Embryonic facial prominence (tissue), 1 donor: ENCODE results near the gene KRT24.

ENCODE experiments used
- DNase-seq: peaks from one replicate; pipeline ENCODE4 v3.0.0-alpha.2; 2016; ENCODE audit errors: extremely low spot score

The KRT24 gene

GRCh38 chr17:40694584-40694983 is 9.0 kb downstream of the KRT24 start:
- DNase-seq, result no peak

- DNase-seq, result no peak
Observed at GRCh38 chr17:40687106-40687505, 16.4 kb downstream of the KRT24 start.

- no peak for DNase-seq
Observed at GRCh38 chr17:40686192-40686591, 17.4 kb downstream of the KRT24 start.

GRCh38 chr17:40680998-40681397 is 22.6 kb downstream of the KRT24 start:
- no peak for DNase-seq

- no peak for DNase-seq
Observed at GRCh38 chr17:40679523-40679907, 24.0 kb downstream of the KRT24 start.

- no peak for DNase-seq
Observed at GRCh38 chr17:40678902-40679522, 24.5 kb downstream of the KRT24 start.

- no peak for DNase-seq
Observed at GRCh38 chr17:40675905-40676304, 27.6 kb downstream of the KRT24 start.

- no peak for DNase-seq
Observed at GRCh38 chr17:40672654-40673053, 30.9 kb downstream of the KRT24 start.

- DNase-seq, result no peak
Observed at GRCh38 chr17:40671282-40671681, 32.3 kb downstream of the KRT24 start.

GRCh38 chr17:40666331-40666730 is 37.2 kb downstream of the KRT24 start:
- no peak for DNase-seq

GRCh38 chr17:40664582-40665333 is 38.8 kb downstream of the KRT24 start, which contains the start of gene KRT222:
KRT222 (minus strand) TSS chr17:40665177; CDS start chr17:40665099, 78 bp downstream.
- no peak for DNase-seq

GRCh38 chr17:40663252-40663651 is 40.3 kb downstream of the KRT24 start:
- no peak for DNase-seq

GRCh38 chr17:40659911-40660310 is 43.6 kb downstream of the KRT24 start:
- no peak for DNase-seq

- no peak for DNase-seq
Observed at GRCh38 chr17:40658396-40658795, 45.2 kb downstream of the KRT24 start.

GRCh38 chr17:40651939-40652338 is 51.6 kb downstream of the KRT24 start:
- no peak for DNase-seq

GRCh38 chr17:40648384-40648968 is 55.1 kb downstream of the KRT24 start:
- no peak for DNase-seq
